ENCODE data around the gene FHOD3. TPM values are rescaled to one million over a fixed set of nuclear protein-coding genes. Genes with fewer than 3 reads are reported as not detected.

The FHOD3 gene
- total RNA-seq, 1 experiment from 2014 or later: 5.0 TPM

DNA sequence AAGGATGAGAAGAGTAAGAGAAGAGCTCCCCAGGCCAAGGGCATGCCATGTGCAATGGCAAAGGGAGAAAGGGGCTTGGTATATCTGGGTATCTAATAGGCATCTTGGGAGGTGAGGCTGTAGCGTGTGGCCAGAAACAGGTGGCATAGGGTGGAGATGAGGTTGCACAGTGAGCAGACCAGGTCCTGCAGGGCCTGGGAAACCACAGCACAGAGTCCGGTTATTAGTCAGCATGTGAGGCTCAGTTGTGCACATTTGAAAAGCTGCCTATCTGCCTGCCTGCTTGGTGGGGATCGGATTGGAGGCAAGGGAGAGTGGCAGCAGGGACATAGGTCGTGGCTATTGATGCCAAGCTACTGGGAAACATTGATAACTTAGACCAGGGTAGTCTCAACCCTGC is 340.7 kb downstream of the FHOD3 start:
- peaks cover 16% of the 10 kb centered on the region for H3K4me1 Mint-ChIP-seq (ENCODE audit: insufficient read depth, unreplicated experiment)
- POLR2A ChIA-PET: no interaction called here

DNA sequence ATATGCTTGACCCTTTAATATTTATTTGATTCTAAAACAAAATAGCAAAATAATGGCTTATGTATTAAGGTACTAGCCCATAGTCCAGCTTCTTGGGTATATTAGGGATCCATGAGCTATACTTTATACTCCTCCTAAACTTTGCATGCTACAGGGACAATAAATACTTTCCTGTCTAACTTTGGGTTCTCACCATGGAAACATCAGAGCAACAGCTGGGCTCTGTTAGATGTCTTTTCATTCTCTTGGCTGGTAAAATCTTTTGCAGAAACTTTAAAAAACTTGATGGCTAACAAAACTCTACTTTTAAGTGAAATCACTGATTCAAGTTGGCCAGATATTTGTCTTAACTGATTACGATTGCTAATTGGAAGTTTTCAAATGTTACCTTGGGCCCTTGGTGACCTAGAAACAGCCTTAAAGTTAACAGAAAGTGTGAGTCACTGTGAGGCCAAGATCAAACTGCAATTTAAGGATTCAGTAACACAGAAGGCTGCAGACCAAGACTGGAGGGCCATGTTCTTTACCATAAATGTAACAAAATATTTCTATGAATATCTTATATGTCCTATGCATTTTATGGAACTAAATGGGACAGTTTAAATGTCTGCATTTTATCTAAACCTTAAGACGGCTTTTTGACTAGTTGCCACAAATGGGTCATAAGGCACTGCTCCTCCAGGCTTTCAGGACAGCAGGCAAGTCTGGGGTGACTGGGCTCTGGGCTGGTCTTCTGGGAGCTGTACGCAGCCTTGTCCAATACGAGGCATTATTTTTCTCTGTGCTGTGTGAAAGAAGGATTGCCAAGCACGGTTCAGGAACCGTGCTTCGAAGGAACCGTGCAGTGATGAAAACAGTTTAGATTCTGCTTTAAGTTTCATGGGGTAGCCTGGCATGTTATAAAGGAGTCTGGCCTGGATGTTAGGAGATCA is 342.8 kb downstream of the FHOD3 start:
- Mint-ChIP-seq H3K9me3 (ENCODE audit: unreplicated experiment) (no peaks in the 10 kb centered on the region), H3K27ac (ENCODE audit: low read depth, unreplicated experiment) (no peak overlapping the region), H3K4me1 (ENCODE audit: insufficient read depth, unreplicated experiment) (no peaks in the 10 kb centered on the region), H3K4me3 (ENCODE audit: unreplicated experiment) (no peak overlapping the region), H3K27me3 (ENCODE audit: insufficient read depth, unreplicated experiment) (no peaks in the 10 kb centered on the region), H3K36me3 (ENCODE audit: insufficient read depth, unreplicated experiment) (no peaks in the 10 kb centered on the region)
- ChIA-PET POLR2A (no interaction called here), CTCF (no interaction called here)
- BruUV-seq (replicated peaks): no TSS peak
- no peak for DNase-seq (ENCODE audit: unreplicated experiment)
- TF ChIP-seq, protein P1, sequence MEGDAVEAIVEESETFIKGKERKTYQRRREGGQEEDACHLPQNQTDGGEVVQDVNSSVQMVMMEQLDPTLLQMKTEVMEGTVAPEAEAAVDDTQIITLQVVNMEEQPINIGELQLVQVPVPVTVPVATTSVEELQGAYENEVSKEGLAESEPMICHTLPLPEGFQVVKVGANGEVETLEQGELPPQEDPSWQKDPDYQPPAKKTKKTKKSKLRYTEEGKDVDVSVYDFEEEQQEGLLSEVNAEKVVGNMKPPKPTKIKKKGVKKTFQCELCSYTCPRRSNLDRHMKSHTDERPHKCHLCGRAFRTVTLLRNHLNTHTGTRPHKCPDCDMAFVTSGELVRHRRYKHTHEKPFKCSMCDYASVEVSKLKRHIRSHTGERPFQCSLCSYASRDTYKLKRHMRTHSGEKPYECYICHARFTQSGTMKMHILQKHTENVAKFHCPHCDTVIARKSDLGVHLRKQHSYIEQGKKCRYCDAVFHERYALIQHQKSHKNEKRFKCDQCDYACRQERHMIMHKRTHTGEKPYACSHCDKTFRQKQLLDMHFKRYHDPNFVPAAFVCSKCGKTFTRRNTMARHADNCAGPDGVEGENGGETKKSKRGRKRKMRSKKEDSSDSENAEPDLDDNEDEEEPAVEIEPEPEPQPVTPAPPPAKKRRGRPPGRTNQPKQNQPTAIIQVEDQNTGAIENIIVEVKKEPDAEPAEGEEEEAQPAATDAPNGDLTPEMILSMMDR (IDR thresholded peaks at IDR 0.05; ENCODE audit: unreplicated experiment): no peak
- intact Hi-C loops (cut with micrococcal nuclease): no loop called here

More for the DNA sequence above, 340.7 kb downstream of the FHOD3 start:
- H3K9me3 Mint-ChIP-seq (ENCODE audit: unreplicated experiment): no peaks in the 10 kb centered on the region
- no peak overlapping the region for H3K27ac Mint-ChIP-seq (ENCODE audit: low read depth, unreplicated experiment)
- BruUV-seq (replicated peaks): no TSS peak
- no peak for DNase-seq (ENCODE audit: unreplicated experiment)
- TF ChIP-seq, protein P1 (IDR thresholded peaks at IDR 0.05; ENCODE audit: unreplicated experiment): no peak
- CTCF ChIA-PET: no interaction called here
- intact Hi-C loops (cut with micrococcal nuclease): no loop called here
- H3K36me3 Mint-ChIP-seq (ENCODE audit: insufficient read depth, unreplicated experiment): no peaks in the 10 kb centered on the region
- H3K4me3 Mint-ChIP-seq (ENCODE audit: unreplicated experiment): no peak overlapping the region
- no peaks in the 10 kb centered on the region for H3K27me3 Mint-ChIP-seq (ENCODE audit: insufficient read depth, unreplicated experiment)

DNA sequence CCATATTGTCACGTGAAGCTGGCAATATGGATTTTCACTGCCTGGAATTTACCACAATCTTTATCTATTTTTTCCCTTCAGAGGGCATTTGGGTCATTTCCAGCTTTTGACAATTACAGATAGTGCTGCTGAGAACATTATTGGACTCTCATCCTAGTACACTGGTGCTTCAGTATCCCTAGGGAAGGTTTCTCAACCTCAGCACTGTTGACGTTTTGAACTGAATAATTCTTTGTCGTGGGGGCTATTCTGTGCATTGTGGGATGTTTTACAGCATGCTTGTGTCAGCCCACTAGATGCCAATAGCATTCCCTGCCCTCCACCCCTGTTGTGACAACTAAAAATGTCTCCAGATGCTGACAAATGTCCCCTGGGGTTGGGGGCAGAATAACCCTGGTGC is 345.5 kb downstream of the FHOD3 start:
- TF ChIP-seq, protein P1 (IDR thresholded peaks at IDR 0.05; ENCODE audit: unreplicated experiment): no peak
- DNase-seq (ENCODE audit: unreplicated experiment): no peak
- Mint-ChIP-seq H3K27me3 (ENCODE audit: insufficient read depth, unreplicated experiment) (no peaks in the 10 kb centered on the region), H3K36me3 (ENCODE audit: insufficient read depth, unreplicated experiment) (no peaks in the 10 kb centered on the region), H3K9me3 (ENCODE audit: unreplicated experiment) (no peaks in the 10 kb centered on the region), H3K4me1 (ENCODE audit: insufficient read depth, unreplicated experiment) (no peaks in the 10 kb centered on the region), H3K27ac (ENCODE audit: low read depth, unreplicated experiment) (no peak overlapping the region), H3K4me3 (ENCODE audit: unreplicated experiment) (no peak overlapping the region)
- intact Hi-C loops (cut with micrococcal nuclease): no loop called here
- ChIA-PET CTCF (interaction anchor here (0.6 kb wide), 1 partner anchor 1777 kb away, joined by 4 read pairs; no protein-coding TSS in a partner anchor), POLR2A (no interaction called here)
- no TSS peak for BruUV-seq (replicated peaks)

DNA sequence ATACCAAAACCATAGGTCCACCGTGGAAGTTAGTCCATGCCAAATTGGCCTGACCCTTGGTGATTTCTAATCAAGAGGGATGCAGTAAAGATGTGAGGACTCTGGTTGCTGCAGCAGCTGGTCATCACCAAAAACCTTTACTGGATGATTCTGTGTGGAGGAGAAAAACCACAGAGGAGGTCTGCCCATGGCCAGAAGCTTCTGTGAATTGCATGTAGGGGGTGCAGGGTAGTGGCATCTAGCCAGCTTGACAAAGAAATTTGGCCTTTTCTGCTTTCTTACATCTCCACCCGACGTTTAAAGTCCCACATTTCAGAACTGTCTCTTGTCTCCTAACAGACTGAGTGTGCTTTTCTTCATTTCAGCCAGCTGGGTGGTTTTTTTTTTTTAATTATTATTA is 351.3 kb downstream of the FHOD3 start:
- no peak for DNase-seq (ENCODE audit: unreplicated experiment)
- ChIA-PET CTCF (interaction anchor here (1.4 kb wide), 1 partner anchor 13 kb away, joined by 3 read pairs; no protein-coding TSS in a partner anchor), POLR2A (no interaction called here)
- Mint-ChIP-seq H3K27ac (ENCODE audit: low read depth, unreplicated experiment) (no peak overlapping the region), H3K27me3 (ENCODE audit: insufficient read depth, unreplicated experiment) (no peaks in the 10 kb centered on the region), H3K36me3 (ENCODE audit: insufficient read depth, unreplicated experiment) (no peaks in the 10 kb centered on the region), H3K9me3 (ENCODE audit: unreplicated experiment) (no peaks in the 10 kb centered on the region), H3K4me1 (ENCODE audit: insufficient read depth, unreplicated experiment) (no peaks in the 10 kb centered on the region), H3K4me3 (ENCODE audit: unreplicated experiment) (no peak overlapping the region)
- intact Hi-C loops (cut with micrococcal nuclease): no loop called here
- TF ChIP-seq, protein P1 (IDR thresholded peaks at IDR 0.05; ENCODE audit: unreplicated experiment): no peak
- BruUV-seq (replicated peaks): no TSS peak
